ACHN (cell line): ENCODE data around the gene TOR2A.
"Not testable (repeated sequence)": the region's sequence is repeated elsewhere in the genome, so short reads cannot be mapped to it uniquely, and the experiment has no call there.

ENCODE experiments used
- DNase-seq: peaks from one replicate; pipeline ENCODE4 v3.0.0-alpha.2; 2015
- in situ Hi-C: cut with HindIII; loops from 2 replicates; pipeline ENCODE4 v1.10.0; 2017; ENCODE audit warnings: low sequenced_read_pairs, low pct_ligation_motif_present, low pct_unique_long_range_greater_than_20kb

The TOR2A gene

DNA sequence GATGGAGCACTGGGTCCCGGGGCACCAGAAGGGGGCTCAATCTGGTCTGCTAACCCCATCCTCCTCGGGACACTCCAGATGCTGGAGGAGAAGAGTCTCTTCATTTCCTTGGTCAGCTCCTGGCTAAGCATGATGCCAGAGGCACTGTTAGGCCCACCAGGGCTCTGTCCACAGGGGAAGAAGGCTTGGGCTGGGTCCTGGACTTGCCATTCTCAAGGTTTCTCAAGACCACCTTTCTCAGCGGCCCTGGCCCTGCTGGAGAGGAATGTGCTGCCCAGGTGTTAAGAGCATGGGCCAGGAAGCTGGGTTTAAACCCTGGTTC, 35.5 kb upstream of the TOR2A start:
- DNase-seq = no peak
- in situ Hi-C loops = no loop called here

DNA sequence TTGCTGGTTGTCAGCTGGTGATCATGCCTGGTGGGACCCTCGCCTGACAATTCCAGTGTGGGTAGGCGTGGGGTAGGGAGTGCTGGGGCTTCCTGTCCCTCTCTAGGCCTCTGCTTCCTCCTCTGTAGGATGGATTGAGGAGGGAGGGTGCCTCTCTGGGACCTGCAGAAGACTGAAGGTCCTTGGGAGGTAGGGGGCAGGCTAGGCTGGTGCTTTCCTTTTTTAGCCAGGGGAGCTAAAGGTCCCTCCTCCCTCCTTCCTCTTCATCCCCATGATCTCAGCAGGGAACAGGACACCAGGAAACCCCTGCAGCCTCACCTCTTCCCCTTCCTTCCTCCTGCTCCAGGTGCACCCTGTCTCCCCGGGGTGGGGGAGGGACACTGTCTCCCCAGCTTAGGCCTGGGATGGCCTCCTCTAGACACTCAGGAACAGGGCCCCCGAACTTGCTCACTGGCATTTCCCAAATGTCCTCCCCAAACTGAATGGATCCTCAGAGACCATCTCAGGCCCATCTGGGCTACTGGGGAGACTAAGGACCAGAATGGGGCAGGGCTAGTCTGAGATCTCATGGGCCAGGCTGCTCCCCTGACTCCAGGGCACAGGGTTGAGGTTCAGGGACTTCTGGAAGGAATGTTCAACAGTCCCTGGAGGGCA, 35.0 kb upstream of the TOR2A start:
- in situ Hi-C loops = no loop called here
- DNase-seq = no peak

DNA sequence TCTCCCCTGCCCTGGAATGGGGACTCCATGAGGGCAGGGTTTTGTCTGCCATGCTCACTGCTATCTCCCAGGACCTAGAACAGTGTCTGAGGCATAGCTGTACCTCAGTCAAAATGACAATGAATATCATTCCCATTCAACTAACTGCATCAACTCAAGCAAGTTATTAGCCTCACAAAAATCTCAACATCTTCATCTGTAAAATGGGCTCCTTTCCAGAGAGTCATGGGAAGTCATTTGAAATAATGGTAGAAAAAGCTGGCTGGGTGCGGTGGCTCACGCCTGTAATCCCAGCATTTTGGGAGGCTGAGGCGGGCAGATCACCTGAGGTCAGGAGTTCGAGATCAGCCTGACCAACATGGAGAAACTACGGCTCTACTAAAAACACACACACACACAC, 34.0 kb upstream of the TOR2A start:
- DNase-seq = no peak
- in situ Hi-C loops = no loop called here

DNA sequence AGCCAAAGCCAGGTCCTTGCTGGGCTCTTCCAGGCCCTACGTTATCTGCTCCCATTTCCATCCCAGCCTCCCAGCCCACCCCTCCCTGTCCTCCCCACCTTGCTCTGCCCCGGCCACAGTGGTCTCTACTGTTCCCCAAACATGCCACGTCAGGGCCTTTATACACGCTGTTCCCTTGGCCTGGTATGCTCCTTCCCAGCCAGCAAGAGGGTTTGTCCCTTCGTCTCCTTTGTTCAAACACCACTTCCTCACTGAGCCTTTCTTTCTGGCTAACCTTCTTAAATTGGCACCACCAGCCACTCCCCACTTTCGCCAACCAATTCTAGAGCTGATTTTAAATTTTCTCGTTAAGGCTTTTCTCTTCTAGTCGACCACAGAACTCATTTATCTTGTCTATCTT, 33.6 kb upstream of the TOR2A start:
- no peak for DNase-seq
- in situ Hi-C loops = no loop called here

DNA sequence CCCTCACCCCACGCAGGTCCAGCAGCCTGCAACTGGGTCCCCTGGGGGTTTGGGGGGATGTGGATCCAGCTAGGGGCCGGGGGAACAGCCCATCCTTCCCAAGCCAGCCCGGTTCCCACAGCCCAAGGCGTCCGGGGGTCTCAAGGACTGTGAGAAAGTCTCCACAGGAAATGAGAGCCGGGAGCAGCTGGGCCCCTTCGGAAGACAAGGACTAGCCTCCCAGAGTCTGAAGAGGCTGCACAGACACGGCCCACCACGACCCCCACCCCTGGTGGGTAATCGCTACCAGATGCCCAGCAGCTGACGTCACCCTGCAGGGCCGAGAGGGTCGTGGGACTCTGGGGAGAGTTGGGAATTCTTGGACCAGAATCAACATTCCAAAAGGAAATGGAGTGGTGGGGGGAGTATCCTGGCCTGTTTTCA, 32.8 kb upstream of the TOR2A start:
- in situ Hi-C loops = no loop called here
- DNase-seq = no peak

DNA sequence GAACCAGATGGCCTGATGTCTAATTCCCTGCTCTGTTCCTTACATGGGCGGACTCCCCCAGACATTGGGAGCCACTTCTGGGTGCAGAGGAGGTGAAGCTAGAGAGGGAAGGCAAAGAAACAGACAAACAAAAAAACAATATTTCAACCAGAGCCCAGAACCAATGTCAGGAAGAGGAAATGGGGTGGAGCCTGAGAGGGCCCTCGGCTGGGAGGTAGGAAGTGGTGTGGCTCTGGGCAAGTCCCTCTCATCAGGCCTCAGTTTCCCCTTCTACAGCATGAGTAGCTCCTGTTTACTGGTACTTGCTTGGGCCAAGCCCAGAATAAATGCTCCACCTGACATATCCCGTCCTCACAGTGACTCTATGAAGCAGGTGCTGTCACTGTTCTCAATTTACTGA, 32.3 kb upstream of the TOR2A start:
- DNase-seq = no peak
- in situ Hi-C loops = no loop called here

DNA sequence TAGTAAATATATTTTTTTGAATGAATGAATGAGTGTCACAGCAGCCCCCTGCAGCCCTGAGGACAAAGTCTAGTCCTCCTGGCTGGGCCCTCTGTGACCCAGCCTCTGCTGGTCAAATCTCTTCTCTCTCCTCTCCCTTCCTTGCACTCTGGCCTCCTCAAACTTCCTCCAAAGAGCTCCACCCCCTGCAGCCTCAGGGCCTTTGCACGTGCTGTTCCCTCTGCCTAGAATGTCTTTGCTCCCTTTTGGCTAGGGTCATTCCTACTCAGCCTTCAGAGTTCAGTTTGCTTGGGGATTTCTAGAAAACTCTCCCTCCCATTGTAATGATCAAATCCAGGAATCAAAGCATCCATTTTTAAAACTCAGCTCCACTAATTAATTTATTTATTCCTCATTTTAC, 30.3 kb upstream of the TOR2A start:
- DNase-seq = no peak
- in situ Hi-C loops = no loop called here

DNA sequence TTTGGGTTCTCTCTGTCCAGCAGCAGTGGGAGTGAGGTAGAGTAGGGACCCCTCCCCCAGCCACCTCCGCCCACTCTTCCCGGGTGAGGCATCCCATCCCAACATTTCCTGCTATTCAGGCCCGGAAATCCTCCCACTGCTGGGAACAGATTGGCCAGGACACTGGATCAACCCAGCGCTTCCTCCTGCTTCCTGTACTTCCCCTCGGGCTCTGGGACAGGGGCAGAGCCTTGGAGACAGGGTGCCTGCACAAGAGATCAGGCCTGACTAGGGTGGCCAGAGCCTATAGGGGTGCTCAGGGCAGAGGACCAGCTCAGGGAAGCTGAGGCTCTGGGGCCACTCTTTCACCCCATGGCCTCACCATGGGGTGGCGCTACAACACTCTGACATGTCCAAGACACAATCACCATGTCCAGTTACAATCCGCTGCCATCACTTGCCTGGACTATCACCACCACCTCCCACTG, 28.9 kb upstream of the TOR2A start:
- DNase-seq = no peak
- in situ Hi-C loops = no loop called here

DNA sequence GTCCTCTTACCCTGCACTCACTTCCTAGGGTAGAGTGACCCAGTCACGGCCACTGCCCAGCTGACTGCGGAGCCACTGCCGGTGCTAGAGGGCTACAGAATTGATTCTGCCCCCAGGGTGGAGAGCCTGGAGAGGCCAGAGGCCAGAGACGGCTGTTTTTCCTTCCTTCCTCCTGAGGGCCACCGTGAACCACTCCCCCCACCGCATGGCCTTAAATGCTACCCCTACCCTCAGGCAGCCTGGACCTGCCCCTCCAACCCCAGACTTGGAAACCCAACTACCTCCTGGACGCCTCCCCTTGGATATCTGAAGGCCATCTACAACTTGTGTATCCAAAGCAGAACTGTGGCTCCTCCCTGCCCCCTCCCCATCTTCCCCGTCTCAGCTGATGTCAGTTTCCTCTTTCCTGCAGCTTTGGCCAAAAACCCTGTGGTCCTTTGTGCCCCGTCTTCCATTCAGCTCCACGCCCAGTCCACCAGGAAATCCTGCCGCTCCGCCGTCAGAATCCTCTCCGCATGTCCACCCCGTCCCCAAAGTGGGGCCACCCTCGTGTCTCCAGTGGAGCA, 27.1 kb upstream of the TOR2A start:
- in situ Hi-C loops = no loop called here
- no peak for DNase-seq

DNA sequence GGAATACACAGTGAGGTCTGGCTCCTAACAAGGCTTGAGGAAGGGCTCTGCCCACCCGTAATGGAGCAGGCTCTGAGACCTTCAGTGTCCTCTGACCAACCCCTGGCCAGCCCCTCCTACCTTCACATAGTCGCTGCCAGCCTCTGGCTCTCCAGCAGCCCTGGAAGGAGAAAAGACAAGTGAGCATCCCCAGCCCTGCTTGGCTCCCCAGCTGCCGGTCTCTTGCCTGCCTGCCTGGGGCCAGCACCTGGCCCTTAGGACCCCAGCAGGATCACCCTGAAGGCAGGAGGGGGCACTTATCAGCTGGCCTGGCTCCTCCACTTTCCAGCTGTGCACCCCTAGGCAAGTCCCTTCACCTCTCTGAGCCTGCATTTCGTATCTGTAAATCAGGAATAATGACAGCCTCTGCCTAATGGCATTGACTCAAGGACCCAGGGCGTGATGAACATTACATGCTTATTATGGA, 26.4 kb upstream of the TOR2A start:
- in situ Hi-C loops = no loop called here

DNA sequence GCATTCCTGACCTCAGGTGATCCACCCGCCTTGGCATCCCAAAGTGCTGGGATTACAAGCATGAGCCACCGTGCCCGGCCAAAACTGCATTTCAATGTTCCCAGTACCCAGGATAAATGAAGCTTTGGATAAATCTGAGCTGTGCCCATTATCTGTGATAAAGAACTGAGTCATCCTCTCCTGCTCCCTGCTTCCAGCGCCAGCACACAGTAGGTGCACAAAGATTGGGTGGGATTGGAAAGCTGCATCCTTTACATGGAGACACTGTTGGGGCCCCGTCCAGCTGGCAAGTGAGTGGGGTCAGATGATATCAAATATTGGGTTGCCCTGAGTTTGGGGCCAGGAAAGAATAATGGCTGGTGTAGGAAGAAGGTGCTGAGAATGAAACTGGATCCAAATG, 26.0 kb upstream of the TOR2A start:
- in situ Hi-C loops = no loop called here

More for the DNA sequence above, 26.4 kb upstream of the TOR2A start:
- DNase-seq = no peak

DNA sequence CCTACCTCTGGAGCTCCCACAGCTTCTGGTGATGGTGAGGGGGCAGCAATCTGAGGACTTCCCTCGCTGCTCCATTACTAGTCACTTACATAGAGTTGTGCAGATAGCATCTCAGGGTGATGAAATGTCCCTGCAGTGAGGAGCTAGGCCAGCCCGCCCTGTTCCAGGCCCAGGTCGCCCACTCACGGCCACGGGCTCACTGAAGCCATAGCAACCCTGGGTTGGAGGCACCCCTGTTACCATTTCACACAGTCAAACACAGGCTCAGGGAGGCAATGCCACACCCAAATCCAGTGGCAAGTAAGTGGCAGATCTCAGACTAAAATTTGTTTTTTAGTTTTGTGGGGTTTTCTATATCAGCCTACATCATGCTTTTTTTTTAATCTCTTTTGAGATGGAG, 23.7 kb upstream of the TOR2A start:
- in situ Hi-C loops = no loop called here
- DNase-seq = no peak

More for the DNA sequence above, 26.0 kb upstream of the TOR2A start:
- DNase-seq = no peak

DNA sequence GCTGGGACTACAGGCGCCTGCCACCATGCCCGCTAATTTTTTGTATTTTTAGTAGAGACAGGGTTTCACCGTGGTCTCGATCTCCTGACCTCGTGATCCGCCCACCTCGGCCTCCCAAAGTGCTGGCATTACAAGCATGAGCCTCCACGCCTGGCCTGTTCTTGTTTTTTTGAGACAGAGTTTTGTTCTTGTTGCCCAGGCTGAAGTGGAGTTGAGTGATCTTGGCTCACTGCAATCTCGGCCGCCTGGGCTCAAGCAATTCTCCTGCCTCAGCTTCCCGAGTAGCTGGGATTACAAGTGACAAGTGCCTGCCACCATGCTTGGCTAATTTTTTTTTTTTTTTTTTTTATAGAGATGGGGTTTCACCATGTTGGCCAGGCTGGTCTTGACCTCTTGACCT, 21.7 kb upstream of the TOR2A start:
- DNase-seq, in situ Hi-C loops: not testable (repeated sequence)

DNA sequence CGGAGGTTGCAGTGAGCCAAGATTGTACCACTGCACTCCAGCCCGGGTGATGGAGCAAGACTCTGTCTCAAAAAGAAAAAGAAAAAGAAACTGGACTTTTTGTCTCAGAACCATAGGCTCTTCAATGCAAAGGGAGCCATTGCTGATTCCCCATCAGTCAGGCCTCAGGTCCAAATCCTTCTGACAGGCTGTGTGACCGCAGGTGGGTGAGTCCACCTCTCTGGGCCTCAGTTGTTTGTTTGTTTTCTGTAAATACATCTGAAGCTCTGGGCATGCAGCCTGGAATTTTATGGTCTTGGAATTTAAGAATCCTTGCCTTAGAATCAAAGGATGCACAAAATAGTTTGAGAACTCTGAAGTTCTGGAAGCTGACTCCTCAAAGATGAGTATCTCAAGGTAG, 21.1 kb upstream of the TOR2A start:
- DNase-seq = no peak
- in situ Hi-C loops = no loop called here

DNA sequence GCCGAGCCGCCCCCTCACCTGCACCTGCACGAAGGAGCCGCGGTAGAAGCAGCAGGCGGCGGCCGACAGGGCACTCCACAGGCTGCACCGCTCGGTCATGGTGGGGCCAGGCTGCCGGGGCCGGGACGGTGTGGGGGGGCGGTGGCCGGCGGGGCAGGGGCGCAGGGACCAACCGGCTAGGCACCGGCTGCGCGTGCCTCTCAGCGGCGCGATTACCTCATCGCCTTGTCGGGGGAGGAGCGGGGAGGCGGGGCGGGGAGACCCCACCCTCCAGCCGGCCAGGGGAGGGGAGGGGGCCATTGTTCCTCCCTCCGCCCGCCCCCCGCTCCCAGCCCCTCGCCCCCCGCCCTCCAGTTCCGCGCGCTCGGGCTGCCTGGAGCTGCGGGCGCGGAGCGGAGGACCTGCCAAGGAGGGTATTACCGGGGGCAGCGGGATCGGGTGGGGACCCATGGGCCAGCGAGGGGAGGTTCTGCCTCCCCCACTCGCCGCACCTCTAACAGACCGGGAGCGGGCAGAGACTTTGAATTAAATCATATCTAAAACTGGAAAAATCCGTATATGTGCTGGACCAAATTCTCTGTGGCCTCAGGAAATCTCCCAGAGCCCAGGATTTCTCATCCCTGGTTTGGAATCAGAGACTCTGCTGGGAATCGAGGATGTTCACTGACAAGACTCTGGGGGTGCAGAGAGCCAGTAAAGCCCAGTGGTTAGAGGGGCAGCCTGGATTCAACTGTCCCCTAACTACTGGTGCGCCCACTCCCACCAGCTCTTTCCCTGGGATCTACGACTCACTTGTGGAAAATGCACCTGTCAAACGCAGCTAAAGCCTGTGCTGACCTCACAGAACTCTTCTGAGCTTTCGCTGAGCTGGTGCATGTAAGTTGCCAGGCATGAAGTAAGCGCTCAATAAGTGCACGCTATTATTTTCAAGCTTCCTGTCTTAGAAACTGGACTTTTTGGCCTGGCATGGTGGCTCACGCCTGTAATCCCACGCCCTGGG, 20.3 kb upstream of the TOR2A start:
- in situ Hi-C loops = no loop called here
- no peak for DNase-seq

DNA sequence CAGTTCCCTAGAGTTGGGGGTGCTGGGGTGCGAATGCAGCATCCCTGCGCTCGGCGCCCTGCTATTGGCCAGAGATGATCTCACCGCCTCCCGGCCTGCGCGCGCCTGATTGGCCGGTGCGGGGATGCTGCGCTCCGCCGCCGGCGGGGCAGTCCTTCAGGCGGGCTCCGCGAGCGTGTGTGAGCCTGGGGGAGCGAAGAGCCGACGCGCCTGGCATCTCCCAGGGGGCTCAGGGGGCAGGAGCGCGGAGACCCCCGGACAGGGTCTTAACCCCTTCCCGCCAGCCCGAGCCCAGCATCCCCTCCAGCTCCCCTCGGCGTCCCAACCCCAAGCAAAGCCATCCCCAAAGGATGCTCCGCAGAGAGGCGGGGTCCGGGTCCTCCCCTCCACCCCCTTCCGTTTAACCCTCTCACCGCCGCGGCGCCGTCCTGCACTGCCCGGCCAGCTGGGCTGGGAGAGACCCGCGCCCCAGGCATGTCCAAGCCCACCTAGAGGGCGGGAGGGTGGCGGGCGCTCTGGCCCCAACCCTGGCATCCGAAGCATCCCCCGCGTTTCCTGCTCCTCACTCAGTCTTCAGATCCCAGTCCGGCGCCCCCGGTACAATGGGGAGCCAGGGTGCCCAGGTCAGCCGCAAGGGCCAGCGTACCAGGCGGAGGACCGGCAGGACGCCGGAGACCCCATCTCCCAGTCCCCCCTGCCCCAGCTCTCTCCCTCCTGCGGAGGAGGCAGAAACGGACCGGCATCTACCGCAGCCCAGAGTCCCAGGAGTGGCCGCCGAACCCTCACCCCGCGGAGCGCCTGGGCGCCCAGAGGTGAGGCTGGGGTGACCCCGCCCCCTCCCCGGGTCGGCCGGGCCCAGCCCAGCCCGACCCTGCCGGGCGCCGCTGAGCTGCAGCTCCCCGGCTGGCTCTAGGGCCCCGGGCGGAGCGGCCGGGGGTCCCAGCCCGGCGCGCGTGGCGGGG, 19.3 kb upstream of the TOR2A start:
- in situ Hi-C loops = no loop called here

DNA sequence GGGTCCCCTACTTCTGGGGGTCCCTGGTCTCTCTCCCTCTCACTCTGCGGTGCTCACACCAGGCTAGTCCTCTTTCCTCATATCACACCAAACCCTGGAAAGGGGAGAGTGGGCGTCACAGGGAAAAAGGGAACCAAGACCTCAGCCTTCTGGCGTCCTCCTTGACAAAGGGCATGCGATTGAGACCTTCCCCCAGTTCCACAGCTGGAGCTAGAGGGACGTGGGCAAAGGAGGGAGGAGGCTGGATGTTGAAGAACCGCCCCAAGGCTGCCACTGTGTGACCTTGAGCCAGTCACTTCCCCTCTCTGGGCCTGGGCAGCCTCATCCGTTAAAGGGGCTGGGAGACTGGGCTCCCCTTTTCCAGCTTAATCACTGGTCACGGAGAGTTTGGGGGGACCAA, 18.5 kb upstream of the TOR2A start:
- in situ Hi-C loops = no loop called here
- DNase-seq = no peak

More for the DNA sequence above, 19.3 kb upstream of the TOR2A start:
- DNase-seq = peak; percentile 24

DNA sequence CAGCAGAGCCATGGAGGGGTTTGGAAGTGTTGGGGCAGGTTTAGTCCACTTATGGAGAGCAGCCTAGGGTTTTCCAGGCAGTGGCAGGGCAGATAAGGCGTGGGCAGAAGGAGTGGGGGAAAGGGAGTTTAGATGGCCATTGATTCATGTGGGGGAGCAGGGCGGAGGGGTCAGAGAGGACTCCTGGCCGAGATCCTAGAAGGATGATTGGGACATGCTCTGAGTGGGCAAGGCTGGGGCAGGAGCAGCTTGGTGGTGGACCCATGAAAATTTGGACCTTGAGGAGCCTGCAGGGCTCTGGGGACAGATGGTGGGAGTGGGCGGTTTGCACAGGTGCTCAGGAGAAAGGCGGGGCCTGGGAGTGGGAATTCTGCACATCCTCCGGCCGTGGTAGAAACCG, 18.1 kb upstream of the TOR2A start:
- no peak for DNase-seq
- in situ Hi-C loops = no loop called here
